SK-N-SH treated with all-trans-retinoic acid at 6 μM for 48 hours (cell line): ENCODE data around the gene FHL5.

ENCODE experiments used
- ATAC-seq: fragments of 200-7000 bp; cut with Tn5 transposase; 3 replicates; pipeline ENCODE4 v1.9.1; 2020; ENCODE audit warnings: mild to moderate bottlenecking, moderate library complexity
- BACH2 ChIP-seq: fragments of 250-450 bp; sonication (Bioruptor Pico); IDR thresholded peaks from 2 replicates; pipeline ENCODE4 v1.9.0; 2021; ENCODE audit warnings: mild to moderate bottlenecking, borderline replicate concordance
- CSDC2 ChIP-seq: fragments of 250-450 bp; sonication (Bioruptor Pico); IDR thresholded peaks from 2 replicates; pipeline ENCODE4 v1.5.0; 2020; ENCODE audit warnings: mild to moderate bottlenecking, moderate library complexity
- ESRRG ChIP-seq: fragments of 250-450 bp; sonication (Bioruptor Pico); IDR thresholded peaks from 2 replicates; pipeline ENCODE4 v1.6.1; 2021; ENCODE audit warnings: mild to moderate bottlenecking
- GLIS3 ChIP-seq: fragments of 250-450 bp; sonication (Bioruptor Pico); IDR thresholded peaks from 2 replicates; pipeline ENCODE4 v1.5.0; 2020; ENCODE audit warnings: mild to moderate bottlenecking, moderate library complexity
- ISL1 ChIP-seq: fragments of 250-450 bp; sonication (Bioruptor Pico); IDR thresholded peaks from 2 replicates; pipeline ENCODE4 v2.1.2; 2022; ENCODE audit warnings: mild to moderate bottlenecking, moderate library complexity
- OSR1 ChIP-seq: fragments of 250-450 bp; sonication (Bioruptor Pico); IDR thresholded peaks from 2 replicates; pipeline ENCODE4 v1.8.0; 2022; ENCODE audit warnings: moderate library complexity, mild to moderate bottlenecking, inconsistent platforms
- PPARA ChIP-seq: fragments of 250-450 bp; sonication (Bioruptor Pico); IDR thresholded peaks from 2 replicates; pipeline ENCODE4 v1.5.0; 2020; ENCODE audit warnings: mild to moderate bottlenecking, borderline replicate concordance
- RARB ChIP-seq: fragments of 250-450 bp; sonication (Bioruptor Pico); IDR thresholded peaks from 2 replicates; pipeline ENCODE4 v1.8.0; 2021; ENCODE audit warnings: mild to moderate bottlenecking, moderate library complexity
- TOX ChIP-seq: fragments of 250-450 bp; sonication (Bioruptor Pico); IDR thresholded peaks from 2 replicates; pipeline ENCODE4 v1.8.0; 2021; ENCODE audit warnings: mild to moderate bottlenecking, moderate library complexity, borderline replicate concordance
- ZC3H10 ChIP-seq: fragments of 250-450 bp; sonication (Bioruptor Pico); IDR thresholded peaks from 2 replicates; pipeline ENCODE4 v1.5.1; 2021; ENCODE audit warnings: mild to moderate bottlenecking, moderate library complexity
- ZFP3 ChIP-seq: fragments of 250-450 bp; sonication (Bioruptor Pico); IDR thresholded peaks from 2 replicates; pipeline ENCODE4 v1.5.0; 2020; ENCODE audit warnings: mild to moderate bottlenecking, moderate library complexity
- ZFP30 ChIP-seq: fragments of 450-650 bp; formaldehyde crosslinking; IDR thresholded peaks from 2 replicates; pipeline ENCODE4 v1.5.0; 2022; ENCODE audit warnings: mild to moderate bottlenecking, moderate library complexity
- ZNF565 ChIP-seq: fragments of 450-650 bp; formaldehyde crosslinking; conservative IDR thresholded peaks from 2 replicates; pipeline ENCODE4 v1.5.0; 2020; ENCODE audit warnings: low read depth, mild to moderate bottlenecking, moderate library complexity
- ZNF70 ChIP-seq: fragments of 450-650 bp; formaldehyde crosslinking; IDR thresholded peaks from 2 replicates; pipeline ENCODE4 v1.5.0; 2020; ENCODE audit warnings: mild to moderate bottlenecking, moderate library complexity
- ZNF8 ChIP-seq: fragments of 450-650 bp; formaldehyde crosslinking; IDR thresholded peaks from 2 replicates; pipeline ENCODE4 v1.5.0; 2020; ENCODE audit warnings: mild to moderate bottlenecking, moderate library complexity
- TF ChIP-seq, protein P1 (sequence below): fragments of 250-450 bp; sonication (Bioruptor Pico); IDR thresholded peaks from 2 replicates; pipeline ENCODE4 v1.5.0; 2020; ENCODE audit warnings: mild to moderate bottlenecking, moderate library complexity
- TF ChIP-seq, protein P2 (sequence below): fragments of 250-450 bp; sonication (Bioruptor Pico); IDR thresholded peaks from 2 replicates; pipeline ENCODE4 v1.8.0; 2021; ENCODE audit warnings: low read depth, mild to moderate bottlenecking, moderate library complexity, borderline replicate concordance
- TF ChIP-seq, protein P3 (sequence below): fragments of 250-450 bp; sonication (Bioruptor Pico); IDR thresholded peaks from 2 replicates; pipeline ENCODE4 v1.5.1; 2021; ENCODE audit warnings: mild to moderate bottlenecking, moderate library complexity
- TF ChIP-seq, protein P4 (sequence below): fragments of 250-450 bp; sonication (Bioruptor Pico); IDR thresholded peaks from 2 replicates; pipeline ENCODE4 v1.8.0; 2020; ENCODE audit warnings: mild to moderate bottlenecking, moderate library complexity, borderline replicate concordance
- TF ChIP-seq, protein P5 (sequence below): fragments of 250-450 bp; sonication (Bioruptor Pico); IDR thresholded peaks from 2 replicates; pipeline ENCODE4 v1.5.1; 2020; ENCODE audit warnings: low read depth, mild to moderate bottlenecking, moderate library complexity

FHL5 gene

DNA sequence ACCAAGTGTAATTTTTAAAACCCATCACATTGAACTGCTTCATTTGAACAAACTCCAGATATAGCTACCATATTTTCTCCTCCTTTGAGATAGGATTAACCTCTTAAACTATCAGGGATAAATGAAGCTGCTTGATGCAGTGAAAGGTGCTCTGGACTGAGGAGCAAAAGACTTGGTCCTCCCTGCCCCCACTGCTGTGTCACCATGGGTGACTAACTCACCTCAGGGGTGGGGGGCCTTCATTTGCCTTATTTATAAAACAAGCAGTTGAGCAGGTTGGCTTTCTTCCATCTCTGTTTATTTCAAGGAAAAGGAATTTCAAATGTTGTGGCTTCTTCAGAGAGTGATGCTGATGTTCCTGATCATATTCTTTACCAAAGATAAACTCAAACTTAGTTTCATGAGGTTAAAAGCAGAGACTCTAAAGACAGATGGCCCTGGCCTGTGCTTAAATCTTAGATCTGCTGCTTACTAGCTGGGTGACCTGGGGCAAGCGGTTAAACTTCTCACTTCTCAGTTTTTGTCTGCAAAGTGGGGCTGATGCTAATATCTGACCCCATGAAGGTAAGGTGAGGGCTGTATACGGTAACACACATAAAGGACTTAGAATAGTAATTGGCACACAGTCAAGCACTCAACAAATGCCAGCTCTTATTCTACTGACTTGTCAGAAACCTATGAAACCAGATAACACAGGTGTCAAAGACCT, 50.5 kb downstream of the FHL5 start (continued):
- TF ChIP-seq GLIS3 (CRISPR knock-in tag), result no peak
- TF ChIP-seq, protein P1, sequence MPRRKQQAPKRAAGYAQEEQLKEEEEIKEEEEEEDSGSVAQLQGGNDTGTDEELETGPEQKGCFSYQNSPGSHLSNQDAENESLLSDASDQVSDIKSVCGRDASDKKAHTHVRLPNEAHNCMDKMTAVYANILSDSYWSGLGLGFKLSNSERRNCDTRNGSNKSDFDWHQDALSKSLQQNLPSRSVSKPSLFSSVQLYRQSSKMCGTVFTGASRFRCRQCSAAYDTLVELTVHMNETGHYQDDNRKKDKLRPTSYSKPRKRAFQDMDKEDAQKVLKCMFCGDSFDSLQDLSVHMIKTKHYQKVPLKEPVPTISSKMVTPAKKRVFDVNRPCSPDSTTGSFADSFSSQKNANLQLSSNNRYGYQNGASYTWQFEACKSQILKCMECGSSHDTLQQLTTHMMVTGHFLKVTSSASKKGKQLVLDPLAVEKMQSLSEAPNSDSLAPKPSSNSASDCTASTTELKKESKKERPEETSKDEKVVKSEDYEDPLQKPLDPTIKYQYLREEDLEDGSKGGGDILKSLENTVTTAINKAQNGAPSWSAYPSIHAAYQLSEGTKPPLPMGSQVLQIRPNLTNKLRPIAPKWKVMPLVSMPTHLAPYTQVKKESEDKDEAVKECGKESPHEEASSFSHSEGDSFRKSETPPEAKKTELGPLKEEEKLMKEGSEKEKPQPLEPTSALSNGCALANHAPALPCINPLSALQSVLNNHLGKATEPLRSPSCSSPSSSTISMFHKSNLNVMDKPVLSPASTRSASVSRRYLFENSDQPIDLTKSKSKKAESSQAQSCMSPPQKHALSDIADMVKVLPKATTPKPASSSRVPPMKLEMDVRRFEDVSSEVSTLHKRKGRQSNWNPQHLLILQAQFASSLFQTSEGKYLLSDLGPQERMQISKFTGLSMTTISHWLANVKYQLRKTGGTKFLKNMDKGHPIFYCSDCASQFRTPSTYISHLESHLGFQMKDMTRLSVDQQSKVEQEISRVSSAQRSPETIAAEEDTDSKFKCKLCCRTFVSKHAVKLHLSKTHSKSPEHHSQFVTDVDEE (CRISPR knock-in tag), result no peak
- no peak for TF ChIP-seq ISL1 (CRISPR knock-in tag)
- TF ChIP-seq ZNF565 (CRISPR knock-in tag), result no peak

DNA sequence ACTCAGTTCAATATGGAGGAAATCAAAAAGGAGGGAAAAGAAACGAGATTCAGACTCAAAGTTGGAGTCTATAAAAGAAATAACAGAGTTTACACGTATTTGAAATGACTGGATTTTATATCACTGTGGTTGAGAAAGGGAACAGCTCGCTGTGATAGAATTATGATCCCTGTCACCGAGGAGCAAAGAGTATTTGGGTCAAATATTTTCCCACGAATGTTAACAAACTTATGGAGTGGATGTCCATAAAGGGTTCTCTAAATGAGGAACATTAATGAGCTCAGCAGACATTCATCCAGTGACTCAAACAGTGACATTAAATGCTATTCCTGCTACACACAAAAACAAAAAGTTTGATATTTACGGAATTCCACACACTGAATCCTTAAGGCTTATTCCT, 57.9 kb downstream of the FHL5 start:
- TF ChIP-seq, protein P2, sequence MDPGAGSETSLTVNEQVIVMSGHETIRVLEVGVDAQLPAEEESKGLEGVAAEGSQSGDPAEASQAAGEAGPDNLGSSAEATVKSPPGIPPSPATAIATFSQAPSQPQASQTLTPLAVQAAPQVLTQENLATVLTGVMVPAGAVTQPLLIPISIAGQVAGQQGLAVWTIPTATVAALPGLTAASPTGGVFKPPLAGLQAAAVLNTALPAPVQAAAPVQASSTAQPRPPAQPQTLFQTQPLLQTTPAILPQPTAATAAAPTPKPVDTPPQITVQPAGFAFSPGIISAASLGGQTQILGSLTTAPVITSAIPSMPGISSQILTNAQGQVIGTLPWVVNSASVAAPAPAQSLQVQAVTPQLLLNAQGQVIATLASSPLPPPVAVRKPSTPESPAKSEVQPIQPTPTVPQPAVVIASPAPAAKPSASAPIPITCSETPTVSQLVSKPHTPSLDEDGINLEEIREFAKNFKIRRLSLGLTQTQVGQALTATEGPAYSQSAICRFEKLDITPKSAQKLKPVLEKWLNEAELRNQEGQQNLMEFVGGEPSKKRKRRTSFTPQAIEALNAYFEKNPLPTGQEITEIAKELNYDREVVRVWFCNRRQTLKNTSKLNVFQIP (CRISPR knock-in tag), result no peak
- TF ChIP-seq, protein P3, sequence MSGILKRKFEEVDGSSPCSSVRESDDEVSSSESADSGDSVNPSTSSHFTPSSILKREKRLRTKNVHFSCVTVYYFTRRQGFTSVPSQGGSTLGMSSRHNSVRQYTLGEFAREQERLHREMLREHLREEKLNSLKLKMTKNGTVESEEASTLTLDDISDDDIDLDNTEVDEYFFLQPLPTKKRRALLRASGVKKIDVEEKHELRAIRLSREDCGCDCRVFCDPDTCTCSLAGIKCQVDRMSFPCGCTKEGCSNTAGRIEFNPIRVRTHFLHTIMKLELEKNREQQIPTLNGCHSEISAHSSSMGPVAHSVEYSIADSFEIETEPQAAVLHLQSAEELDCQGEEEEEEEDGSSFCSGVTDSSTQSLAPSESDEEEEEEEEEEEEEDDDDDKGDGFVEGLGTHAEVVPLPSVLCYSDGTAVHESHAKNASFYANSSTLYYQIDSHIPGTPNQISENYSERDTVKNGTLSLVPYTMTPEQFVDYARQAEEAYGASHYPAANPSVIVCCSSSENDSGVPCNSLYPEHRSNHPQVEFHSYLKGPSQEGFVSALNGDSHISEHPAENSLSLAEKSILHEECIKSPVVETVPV (CRISPR knock-in tag), result no peak
- TF ChIP-seq ISL1 (CRISPR knock-in tag) (no peak), BACH2 (CRISPR knock-in tag) (no peak), ZC3H10 (CRISPR knock-in tag) (no peak), CSDC2 (CRISPR knock-in tag) (no peak), PPARA (CRISPR knock-in tag) (no peak), RARB (no peak), ZFP30 (CRISPR knock-in tag) (no peak), ZFP3 (CRISPR knock-in tag) (no peak), TOX (CRISPR knock-in tag) (no peak), ZNF565 (CRISPR knock-in tag) (no peak), OSR1 (CRISPR knock-in tag) (no peak)
- TF ChIP-seq, protein P4, sequence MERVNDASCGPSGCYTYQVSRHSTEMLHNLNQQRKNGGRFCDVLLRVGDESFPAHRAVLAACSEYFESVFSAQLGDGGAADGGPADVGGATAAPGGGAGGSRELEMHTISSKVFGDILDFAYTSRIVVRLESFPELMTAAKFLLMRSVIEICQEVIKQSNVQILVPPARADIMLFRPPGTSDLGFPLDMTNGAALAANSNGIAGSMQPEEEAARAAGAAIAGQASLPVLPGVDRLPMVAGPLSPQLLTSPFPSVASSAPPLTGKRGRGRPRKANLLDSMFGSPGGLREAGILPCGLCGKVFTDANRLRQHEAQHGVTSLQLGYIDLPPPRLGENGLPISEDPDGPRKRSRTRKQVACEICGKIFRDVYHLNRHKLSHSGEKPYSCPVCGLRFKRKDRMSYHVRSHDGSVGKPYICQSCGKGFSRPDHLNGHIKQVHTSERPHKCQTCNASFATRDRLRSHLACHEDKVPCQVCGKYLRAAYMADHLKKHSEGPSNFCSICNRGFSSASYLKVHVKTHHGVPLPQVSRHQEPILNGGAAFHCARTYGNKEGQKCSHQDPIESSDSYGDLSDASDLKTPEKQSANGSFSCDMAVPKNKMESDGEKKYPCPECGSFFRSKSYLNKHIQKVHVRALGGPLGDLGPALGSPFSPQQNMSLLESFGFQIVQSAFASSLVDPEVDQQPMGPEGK (CRISPR knock-in tag), result no peak
- TF ChIP-seq, protein P5, sequence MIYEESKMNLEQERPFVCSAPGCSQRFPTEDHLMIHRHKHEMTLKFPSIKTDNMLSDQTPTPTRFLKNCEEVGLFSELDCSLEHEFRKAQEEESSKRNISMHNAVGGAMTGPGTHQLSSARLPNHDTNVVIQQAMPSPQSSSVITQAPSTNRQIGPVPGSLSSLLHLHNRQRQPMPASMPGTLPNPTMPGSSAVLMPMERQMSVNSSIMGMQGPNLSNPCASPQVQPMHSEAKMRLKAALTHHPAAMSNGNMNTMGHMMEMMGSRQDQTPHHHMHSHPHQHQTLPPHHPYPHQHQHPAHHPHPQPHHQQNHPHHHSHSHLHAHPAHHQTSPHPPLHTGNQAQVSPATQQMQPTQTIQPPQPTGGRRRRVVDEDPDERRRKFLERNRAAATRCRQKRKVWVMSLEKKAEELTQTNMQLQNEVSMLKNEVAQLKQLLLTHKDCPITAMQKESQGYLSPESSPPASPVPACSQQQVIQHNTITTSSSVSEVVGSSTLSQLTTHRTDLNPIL (CRISPR knock-in tag), result no peak
- no peak for ATAC-seq

DNA sequence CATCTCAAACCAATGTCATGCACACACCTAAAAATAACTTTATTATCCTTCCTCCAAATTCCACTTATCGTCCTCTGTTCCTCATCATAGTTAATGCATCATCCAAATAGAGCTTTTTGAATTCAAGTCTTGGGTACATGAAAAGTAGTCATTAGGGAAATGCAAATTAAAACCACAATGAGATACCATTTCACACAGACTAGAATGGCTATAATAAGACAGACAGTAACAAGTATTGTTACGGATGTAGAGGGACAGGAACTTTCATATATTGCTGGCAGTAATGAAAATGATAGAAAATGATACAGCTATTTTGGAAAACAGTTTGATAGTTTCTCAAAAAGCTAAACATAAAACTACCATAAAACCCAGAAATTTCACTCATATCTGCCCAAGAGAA, 59.1 kb downstream of the FHL5 start:
- TF ChIP-seq, protein P2 (CRISPR knock-in tag), result no peak
- TF ChIP-seq ESRRG (CRISPR knock-in tag), result no peak
- TF ChIP-seq, protein P3 (CRISPR knock-in tag), result no peak
- TF ChIP-seq ZFP30 (CRISPR knock-in tag), result no peak
- TF ChIP-seq ZFP3 (CRISPR knock-in tag), result no peak
- TF ChIP-seq ZNF8 (CRISPR knock-in tag), result no peak
- TF ChIP-seq, protein P1 (CRISPR knock-in tag), result no peak
- TF ChIP-seq ISL1 (CRISPR knock-in tag), result no peak
- no peak for TF ChIP-seq ZNF70 (CRISPR knock-in tag)
- no peak for ATAC-seq
